Amniotic epithelial cell (primary cell): ENCODE data around the gene CDK5.
A peak's percentile ranks its signal among the peaks of the same experiment; 100 is the strongest.
"Not testable (repeated sequence)": the region's sequence is repeated elsewhere in the genome, so short reads cannot be mapped to it uniquely, and the experiment has no call there.

Source experiments
- DNase-seq: peaks from one replicate; pipeline ENCODE4 v3.0.0-alpha.2; 2010; ENCODE audit warnings: low read depth

The CDK5 gene

GRCh38 chr7:151013733-151014497 lies 43.8 kb downstream of the CDK5 start:
- no peak for DNase-seq

GRCh38 chr7:151013356-151013732 lies 44.4 kb downstream of the CDK5 start:
- no peak for DNase-seq

GRCh38 chr7:151012911-151013347 lies 44.8 kb downstream of the CDK5 start:
- DNase-seq = no peak

GRCh38 chr7:151012031-151012692 lies 45.5 kb downstream of the CDK5 start:
- DNase-seq = peak; percentile 65

- DNase-seq = not testable (repeated sequence)
These were observed 46.1 kb downstream of the CDK5 start for GRCh38 chr7:151011616-151012015.

GRCh38 chr7:151011097-151011409 lies 46.6 kb downstream of the CDK5 start:
- DNase-seq = no peak

- DNase-seq = peak; percentile 67
These were observed 47.2 kb downstream of the CDK5 start for GRCh38 chr7:151010307-151011096.

GRCh38 chr7:151010037-151010306 lies 47.7 kb downstream of the CDK5 start:
- no peak for DNase-seq

- no peak for DNase-seq
These were observed 48.2 kb downstream of the CDK5 start for GRCh38 chr7:151009327-151010036.

GRCh38 chr7:151008511-151009323 lies 49.0 kb downstream of the CDK5 start:
- peak; percentile 59 for DNase-seq

- DNase-seq = peak; percentile 77
These were observed 49.6 kb downstream of the CDK5 start for GRCh38 chr7:151008143-151008510.

- no peak for DNase-seq
These were observed 50.2 kb downstream of the CDK5 start for GRCh38 chr7:151007469-151007898.

- DNase-seq = no peak
These were observed 51.0 kb downstream of the CDK5 start for GRCh38 chr7:151006590-151007300.

- no peak for DNase-seq
These were observed 52.1 kb downstream of the CDK5 start for GRCh38 chr7:151005566-151005965.
